ENCODE measurements around the gene SLC6A9. TPM values are rescaled to one million over a fixed set of nuclear protein-coding genes. Genes with fewer than 3 reads are reported as not detected.
A peak's percentile ranks its signal among the peaks of the same experiment; 100 is the strongest.

SLC6A9 gene
- total RNA-seq, 1 donor from 2014 or later, result 22.8 TPM

- TF ChIP-seq, protein P1, sequence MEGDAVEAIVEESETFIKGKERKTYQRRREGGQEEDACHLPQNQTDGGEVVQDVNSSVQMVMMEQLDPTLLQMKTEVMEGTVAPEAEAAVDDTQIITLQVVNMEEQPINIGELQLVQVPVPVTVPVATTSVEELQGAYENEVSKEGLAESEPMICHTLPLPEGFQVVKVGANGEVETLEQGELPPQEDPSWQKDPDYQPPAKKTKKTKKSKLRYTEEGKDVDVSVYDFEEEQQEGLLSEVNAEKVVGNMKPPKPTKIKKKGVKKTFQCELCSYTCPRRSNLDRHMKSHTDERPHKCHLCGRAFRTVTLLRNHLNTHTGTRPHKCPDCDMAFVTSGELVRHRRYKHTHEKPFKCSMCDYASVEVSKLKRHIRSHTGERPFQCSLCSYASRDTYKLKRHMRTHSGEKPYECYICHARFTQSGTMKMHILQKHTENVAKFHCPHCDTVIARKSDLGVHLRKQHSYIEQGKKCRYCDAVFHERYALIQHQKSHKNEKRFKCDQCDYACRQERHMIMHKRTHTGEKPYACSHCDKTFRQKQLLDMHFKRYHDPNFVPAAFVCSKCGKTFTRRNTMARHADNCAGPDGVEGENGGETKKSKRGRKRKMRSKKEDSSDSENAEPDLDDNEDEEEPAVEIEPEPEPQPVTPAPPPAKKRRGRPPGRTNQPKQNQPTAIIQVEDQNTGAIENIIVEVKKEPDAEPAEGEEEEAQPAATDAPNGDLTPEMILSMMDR (conservative IDR thresholded peaks at IDR 0.05), result no peak
- Mint-ChIP-seq H3K27me3 (ENCODE audit: low read depth) (no peaks in the 10 kb centered on the region), H3K4me1 (peaks cover 54% of the 10 kb centered on the region), H3K9me3 (no peaks in the 10 kb centered on the region), H3K4me3 (peak overlapping the region; percentile 96), H3K27ac (ENCODE audit: unreplicated experiment) (peak overlapping the region; percentile 93), H3K36me3 (ENCODE audit: low read depth) (peaks cover 18% of the 10 kb centered on the region)
- no peak for DNase-seq (ENCODE audit: low read depth, low spot score)
Measured at GRCh38 chr1:43980255-43981134, 50.8 kb downstream of the SLC6A9 start.

- Mint-ChIP-seq H3K9me3 (no peaks in the 10 kb centered on the region), H3K4me1 (peaks cover 55% of the 10 kb centered on the region), H3K27me3 (ENCODE audit: low read depth) (no peaks in the 10 kb centered on the region), H3K4me3 (peak overlapping the region; percentile 96), H3K36me3 (ENCODE audit: low read depth) (peaks cover 18% of the 10 kb centered on the region), H3K27ac (ENCODE audit: unreplicated experiment) (peak overlapping the region; percentile 91)
- TF ChIP-seq, protein P1 (conservative IDR thresholded peaks at IDR 0.05), result no peak
- peak; percentile 35 for DNase-seq (ENCODE audit: low read depth, low spot score)
Measured at GRCh38 chr1:43979528-43980254, 51.6 kb downstream of the SLC6A9 start.

DNA sequence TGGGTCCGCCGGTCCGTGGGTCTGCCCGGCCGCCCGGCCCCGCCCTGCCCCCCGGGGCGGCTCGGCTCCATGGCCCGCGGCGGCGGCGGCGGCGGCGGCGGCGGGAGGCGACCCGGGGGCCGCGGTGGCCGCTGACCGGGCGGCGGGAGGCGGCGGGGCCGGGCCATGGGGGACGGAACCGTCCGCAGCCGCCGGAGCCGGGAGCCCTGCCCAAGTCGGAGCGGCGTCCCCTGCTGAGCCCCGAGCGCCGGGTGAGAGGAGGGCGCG, 52.1 kb downstream of the SLC6A9 start:
- H3K36me3 Mint-ChIP-seq (ENCODE audit: low read depth), result peaks cover 18% of the 10 kb centered on the region
- H3K27me3 Mint-ChIP-seq (ENCODE audit: low read depth), result no peaks in the 10 kb centered on the region
- H3K27ac Mint-ChIP-seq (ENCODE audit: unreplicated experiment), result no peak overlapping the region
- TF ChIP-seq, protein P1 (conservative IDR thresholded peaks at IDR 0.05), result no peak
- no peaks in the 10 kb centered on the region for H3K9me3 Mint-ChIP-seq
- no peak overlapping the region for H3K4me3 Mint-ChIP-seq
- H3K4me1 Mint-ChIP-seq, result peaks cover 60% of the 10 kb centered on the region
- DNase-seq (ENCODE audit: low read depth, low spot score), result no peak

DNA sequence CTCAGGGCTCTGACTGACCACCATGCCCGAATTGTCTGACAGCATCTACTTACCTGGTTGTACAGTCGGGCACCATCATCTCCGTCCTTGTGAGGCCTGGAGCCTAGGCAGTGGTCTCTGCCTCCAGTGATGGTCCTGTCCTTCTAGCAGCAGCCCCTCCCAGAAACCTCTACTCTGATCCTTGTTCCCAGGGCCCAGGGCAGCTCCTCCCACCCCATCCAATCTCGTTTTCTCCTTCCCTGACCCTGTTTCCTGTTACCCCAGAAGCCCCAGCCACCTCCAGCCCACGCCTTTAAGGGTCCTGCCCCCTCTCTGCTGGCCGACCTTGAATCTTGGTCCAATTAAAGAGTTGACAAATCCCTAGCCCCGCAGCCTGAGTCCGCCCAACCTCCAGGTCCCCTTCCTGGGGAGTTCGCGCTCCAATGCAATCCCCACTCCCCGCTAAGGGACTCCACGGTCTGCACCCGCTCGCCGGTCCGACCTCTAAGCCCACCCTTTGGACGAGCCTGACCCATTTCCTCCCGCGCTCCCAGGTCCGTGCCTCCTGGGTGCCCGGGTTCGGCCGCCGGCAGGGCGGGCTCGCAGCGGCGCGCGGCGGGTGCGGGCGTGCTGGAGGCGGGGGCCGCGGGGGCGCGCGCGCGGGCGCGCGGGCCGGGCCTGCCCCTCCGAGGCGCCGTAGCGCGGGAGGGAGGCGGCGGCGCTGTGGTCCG, 52.6 kb downstream of the SLC6A9 start, which contains the start of gene B4GALT2:
Gene B4GALT2, plus strand, starts transcription at position 660 of the 710 bp plus-strand sequence. CDS start 1,951 bp downstream, outside the sequence.
- H3K36me3 Mint-ChIP-seq (ENCODE audit: low read depth), result peaks cover 18% of the 10 kb centered on the region
- no peaks in the 10 kb centered on the region for H3K9me3 Mint-ChIP-seq
- DNase-seq (ENCODE audit: low read depth, low spot score), result no peak
- peak within 1 kb of the TSS; percentile 96 for H3K4me3 Mint-ChIP-seq
- no peaks in the 10 kb centered on the region for H3K27me3 Mint-ChIP-seq (ENCODE audit: low read depth)
- TF ChIP-seq, protein P1 (conservative IDR thresholded peaks at IDR 0.05), result no peak
- H3K27ac Mint-ChIP-seq (ENCODE audit: unreplicated experiment), result peak within 1 kb of the TSS; percentile 93
- H3K4me1 Mint-ChIP-seq, result peaks cover 65% of the 10 kb centered on the region

- Mint-ChIP-seq H3K27me3 (ENCODE audit: low read depth) (no peaks in the 10 kb centered on the region), H3K27ac (ENCODE audit: unreplicated experiment) (peak overlapping the region; percentile 93), H3K36me3 (ENCODE audit: low read depth) (peaks cover 18% of the 10 kb centered on the region), H3K4me3 (peak overlapping the region; percentile 93), H3K9me3 (no peaks in the 10 kb centered on the region), H3K4me1 (peaks cover 65% of the 10 kb centered on the region)
- no peak for DNase-seq (ENCODE audit: low read depth, low spot score)
- TF ChIP-seq, protein P1 (conservative IDR thresholded peaks at IDR 0.05), result no peak
Measured at GRCh38 chr1:43978264-43978550, 53.1 kb downstream of the SLC6A9 start.

All from neural crest cell (in vitro differentiated cells).